Measurements from ENCODE around the gene SLC1A5.
A peak's percentile ranks its signal among the peaks of the same experiment; 100 is the strongest.

The SLC1A5 gene

DNA sequence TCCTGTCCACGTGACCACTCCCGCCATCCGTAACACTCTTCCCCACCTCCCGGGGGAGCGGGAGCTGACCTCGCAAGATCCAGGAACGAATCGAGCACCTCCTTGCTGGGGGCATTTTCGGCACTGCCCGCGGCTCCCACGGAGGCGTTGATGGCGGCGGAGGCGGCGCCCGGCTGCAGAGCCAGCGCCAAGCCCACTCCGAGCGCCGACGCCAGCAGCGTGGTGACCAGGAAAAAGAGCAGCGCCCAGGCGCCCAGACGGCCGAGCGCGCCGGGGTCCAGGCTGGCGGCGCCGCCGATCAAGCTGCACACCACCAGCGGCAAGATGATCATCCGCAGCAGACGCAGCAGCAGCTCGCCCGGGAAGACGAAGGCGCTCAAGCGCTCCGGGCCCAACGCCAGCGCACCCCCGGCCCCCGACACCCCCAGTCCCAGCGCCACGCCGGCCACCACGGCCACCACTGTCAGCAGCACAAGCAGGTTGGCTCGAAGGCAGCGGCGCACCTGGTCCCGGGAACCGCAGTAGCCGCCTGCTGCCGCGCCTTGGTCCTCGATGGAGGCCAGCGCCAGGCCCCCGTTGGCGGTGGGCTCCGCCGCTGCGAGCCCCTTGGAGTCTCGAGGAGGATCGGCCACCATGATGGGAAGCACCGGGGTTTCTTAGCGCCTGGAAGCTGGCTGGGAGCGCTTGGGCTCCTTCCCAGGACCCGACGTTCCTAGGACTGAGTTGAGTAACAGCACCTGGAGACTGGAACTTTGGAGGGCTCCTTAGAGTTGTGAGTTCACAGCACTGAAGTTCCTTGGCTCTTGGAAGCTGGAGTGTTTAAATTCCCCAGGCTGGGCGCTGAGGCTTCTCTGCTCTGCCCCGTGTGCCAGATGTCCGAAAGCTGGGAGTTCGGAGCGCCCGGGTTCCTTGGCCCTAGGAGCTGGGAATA lies 798 bp downstream of the SLC1A5 start:
- peak overlapping the region; percentile 96 for H3K4me3 ChIP-seq (ENCODE audit: control insufficient read depth, low read depth, low read length)
- TF ChIP-seq, protein P1, sequence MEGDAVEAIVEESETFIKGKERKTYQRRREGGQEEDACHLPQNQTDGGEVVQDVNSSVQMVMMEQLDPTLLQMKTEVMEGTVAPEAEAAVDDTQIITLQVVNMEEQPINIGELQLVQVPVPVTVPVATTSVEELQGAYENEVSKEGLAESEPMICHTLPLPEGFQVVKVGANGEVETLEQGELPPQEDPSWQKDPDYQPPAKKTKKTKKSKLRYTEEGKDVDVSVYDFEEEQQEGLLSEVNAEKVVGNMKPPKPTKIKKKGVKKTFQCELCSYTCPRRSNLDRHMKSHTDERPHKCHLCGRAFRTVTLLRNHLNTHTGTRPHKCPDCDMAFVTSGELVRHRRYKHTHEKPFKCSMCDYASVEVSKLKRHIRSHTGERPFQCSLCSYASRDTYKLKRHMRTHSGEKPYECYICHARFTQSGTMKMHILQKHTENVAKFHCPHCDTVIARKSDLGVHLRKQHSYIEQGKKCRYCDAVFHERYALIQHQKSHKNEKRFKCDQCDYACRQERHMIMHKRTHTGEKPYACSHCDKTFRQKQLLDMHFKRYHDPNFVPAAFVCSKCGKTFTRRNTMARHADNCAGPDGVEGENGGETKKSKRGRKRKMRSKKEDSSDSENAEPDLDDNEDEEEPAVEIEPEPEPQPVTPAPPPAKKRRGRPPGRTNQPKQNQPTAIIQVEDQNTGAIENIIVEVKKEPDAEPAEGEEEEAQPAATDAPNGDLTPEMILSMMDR (IDR thresholded peaks at IDR 0.05; ENCODE audit: control insufficient read depth, insufficient read depth, low read depth, low read length, missing control alignments): no peak
- no peak for DNase-seq (ENCODE audit: low read depth)

DNA sequence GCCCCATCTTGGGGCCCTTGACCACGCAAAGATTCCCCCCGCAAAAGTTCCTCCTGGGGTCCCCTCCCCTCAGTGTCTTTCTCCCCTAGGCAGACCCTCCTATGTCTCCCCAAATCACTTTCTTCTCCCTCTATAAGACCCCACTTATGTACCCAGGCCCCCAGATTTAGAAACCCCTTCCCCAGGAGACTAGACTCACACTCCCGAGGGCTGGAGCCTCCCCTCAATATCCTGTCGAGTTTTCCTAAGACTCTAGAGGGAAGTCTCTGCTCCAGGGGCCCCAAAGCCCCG lies 1.4 kb downstream of the SLC1A5 start:
- peak overlapping the region; percentile 96 for H3K4me3 ChIP-seq (ENCODE audit: control insufficient read depth, low read depth, low read length)
- TF ChIP-seq, protein P1 (IDR thresholded peaks at IDR 0.05; ENCODE audit: control insufficient read depth, insufficient read depth, low read depth, low read length, missing control alignments): no peak
- DNase-seq (ENCODE audit: low read depth): no peak

DNA sequence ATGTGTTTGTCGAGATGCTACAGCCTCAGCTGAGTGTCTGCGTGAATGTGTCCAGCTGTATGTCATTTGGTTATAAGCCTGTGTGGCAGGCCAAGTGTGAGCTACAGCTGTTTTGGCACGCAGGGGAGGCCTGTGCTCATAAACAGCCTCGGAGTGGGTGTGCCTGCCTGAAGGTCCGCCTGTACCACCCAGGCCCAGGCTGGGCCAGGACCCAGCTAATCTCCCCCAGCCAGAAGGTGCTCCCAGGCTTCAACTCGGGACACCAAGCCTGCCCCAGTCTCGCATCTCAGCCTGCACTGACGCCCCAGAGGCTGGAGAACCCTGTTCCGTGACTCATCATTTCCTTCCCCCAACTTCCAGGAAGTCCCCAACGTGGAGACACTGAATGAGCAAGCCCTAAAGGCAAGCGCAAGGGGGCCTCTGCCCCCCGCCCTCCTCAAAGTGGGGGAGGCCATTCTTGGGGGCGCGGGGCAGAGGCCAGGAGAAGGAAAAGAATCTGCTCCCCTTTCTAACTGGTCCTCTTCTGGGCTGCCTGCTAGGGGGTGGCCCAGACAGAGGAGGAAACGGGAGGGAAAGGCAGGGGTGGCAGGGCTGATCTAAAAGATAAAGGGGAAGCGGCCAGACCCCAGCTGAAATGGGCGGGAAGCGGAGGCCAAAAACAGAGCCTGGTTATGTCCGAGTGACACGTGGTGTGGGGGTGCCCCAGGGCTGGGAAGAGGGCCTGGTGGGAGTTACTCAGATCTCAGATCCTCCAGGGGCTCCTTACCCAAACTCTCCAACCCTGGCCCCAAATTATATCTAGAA lies 2.0 kb downstream of the SLC1A5 start:
- peak overlapping the region; percentile 96 for H3K4me3 ChIP-seq (ENCODE audit: control insufficient read depth, low read depth, low read length)
- DNase-seq (ENCODE audit: low read depth): peak; percentile 68
- TF ChIP-seq, protein P1 (IDR thresholded peaks at IDR 0.05; ENCODE audit: control insufficient read depth, insufficient read depth, low read depth, low read length, missing control alignments): no peak

DNA sequence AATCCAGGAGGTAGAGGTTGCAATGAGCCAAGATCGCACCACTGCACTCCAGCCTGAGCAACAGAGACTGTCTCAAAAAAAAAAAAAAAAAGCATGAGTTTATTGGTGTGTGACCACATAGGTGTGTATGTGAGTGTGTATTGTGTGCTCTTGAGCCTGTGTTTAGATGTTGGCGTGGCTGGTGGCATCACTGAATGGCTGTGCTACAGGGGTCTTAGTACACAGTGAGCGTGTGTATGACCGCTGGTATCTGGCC lies 2.5 kb downstream of the SLC1A5 start:
- no peak for DNase-seq (ENCODE audit: low read depth)
- TF ChIP-seq, protein P1 (IDR thresholded peaks at IDR 0.05; ENCODE audit: control insufficient read depth, insufficient read depth, low read depth, low read length, missing control alignments): no peak
- H3K4me3 ChIP-seq (ENCODE audit: control insufficient read depth, low read depth, low read length): peak overlapping the region; percentile 96

DNA sequence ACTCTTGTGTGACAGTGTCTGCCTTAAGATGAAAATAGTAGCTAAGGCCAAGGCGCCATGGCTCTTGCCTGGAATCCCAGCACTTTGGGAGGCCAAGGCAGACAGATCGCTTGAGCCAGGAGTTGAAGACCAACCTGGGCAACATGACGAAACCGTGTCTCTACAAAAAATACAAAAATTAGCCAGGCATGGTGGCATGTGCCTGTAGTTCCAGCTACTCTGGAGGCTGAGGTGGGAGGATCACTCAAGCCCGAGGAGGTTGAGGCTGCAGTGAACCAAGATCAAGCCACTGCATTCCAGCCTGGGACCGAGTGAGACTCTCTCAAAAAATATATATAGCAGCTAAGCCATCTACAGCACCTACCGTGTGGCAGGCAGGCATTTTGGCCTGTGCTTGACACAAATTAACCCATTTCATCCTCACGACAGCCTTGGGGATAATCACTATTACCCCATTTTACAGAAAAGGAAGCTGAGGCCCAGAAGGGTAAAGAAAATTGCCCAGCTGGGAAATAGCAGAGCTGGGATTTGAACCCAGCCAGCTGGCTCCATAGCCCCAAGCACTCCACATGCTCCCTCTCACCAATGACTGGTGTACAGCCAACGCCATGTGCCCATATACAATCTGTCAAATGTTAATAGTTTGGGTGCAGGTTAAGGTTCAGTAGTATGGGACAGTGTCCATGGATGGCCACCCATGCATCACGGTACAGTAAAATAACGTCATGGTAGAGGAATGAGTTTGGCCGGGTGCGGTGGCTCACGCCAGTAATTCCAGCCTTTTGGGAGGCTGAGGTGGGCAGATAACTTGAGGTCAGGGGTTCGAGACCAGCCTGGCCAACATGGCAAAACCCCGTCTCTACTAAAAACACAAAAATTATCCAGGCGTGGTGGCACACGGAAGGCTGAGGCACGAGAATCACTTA lies 3.1 kb downstream of the SLC1A5 start:
- H3K4me3 ChIP-seq (ENCODE audit: control insufficient read depth, low read depth, low read length): peak overlapping the region; percentile 96
- TF ChIP-seq, protein P1 (IDR thresholded peaks at IDR 0.05; ENCODE audit: control insufficient read depth, insufficient read depth, low read depth, low read length, missing control alignments): no peak
- DNase-seq (ENCODE audit: low read depth): no peak
